ENCODE data around the gene B4GALT5.

DNA sequence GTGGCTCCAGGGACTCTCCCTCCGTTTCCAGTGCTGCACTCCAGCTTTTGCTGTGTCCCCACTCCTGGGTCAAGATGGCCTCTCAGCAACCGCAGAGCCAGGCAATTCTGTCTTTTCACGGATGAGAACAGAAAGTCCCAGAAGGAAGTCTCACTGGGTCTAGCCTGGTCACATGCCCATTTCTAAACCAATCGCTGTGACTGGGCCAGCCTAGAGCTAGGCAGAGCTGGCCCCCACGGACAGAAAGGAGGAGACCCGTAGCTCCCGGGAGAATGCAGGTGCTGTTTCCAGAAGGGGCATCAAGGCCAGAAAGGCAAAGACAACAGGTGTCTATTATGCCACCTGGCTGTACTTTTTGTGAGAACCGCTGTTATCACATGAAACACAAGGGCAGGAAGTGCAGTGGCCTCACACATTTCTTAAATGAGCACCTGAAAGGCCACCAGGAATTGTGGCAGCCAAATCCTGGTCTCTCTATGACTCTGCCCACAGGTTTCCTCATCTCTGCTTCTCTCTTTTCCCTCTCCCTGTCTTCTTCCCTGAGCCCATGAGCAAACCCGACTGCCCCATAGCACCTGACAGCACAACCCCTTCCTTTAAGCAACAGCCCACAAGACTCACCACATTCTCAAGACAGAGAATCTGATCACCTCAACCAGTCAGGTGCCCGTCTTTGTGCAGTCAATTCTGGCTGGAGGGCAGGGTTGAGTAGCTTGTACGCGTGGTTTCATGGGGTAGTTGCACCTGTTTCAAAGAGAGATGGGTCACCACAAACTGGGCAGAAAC lies 37.1 kb upstream of the B4GALT5 start:
- TF ChIP-seq CTCF (conservative IDR thresholded peaks at IDR 0.05 in 1 of 2, IDR thresholded peaks at IDR 0.05 in 1 of 2; ENCODE audit: low read depth in 1 of 2, low read length in 2 of 2) (no peak), EZH2 (IDR thresholded peaks at IDR 0.05; ENCODE audit: low read length, missing control alignments) (no peak)

Data from fibroblast of lung (primary cell).